ENCODE results near the gene FNDC8.

Gene FNDC8

DNA sequence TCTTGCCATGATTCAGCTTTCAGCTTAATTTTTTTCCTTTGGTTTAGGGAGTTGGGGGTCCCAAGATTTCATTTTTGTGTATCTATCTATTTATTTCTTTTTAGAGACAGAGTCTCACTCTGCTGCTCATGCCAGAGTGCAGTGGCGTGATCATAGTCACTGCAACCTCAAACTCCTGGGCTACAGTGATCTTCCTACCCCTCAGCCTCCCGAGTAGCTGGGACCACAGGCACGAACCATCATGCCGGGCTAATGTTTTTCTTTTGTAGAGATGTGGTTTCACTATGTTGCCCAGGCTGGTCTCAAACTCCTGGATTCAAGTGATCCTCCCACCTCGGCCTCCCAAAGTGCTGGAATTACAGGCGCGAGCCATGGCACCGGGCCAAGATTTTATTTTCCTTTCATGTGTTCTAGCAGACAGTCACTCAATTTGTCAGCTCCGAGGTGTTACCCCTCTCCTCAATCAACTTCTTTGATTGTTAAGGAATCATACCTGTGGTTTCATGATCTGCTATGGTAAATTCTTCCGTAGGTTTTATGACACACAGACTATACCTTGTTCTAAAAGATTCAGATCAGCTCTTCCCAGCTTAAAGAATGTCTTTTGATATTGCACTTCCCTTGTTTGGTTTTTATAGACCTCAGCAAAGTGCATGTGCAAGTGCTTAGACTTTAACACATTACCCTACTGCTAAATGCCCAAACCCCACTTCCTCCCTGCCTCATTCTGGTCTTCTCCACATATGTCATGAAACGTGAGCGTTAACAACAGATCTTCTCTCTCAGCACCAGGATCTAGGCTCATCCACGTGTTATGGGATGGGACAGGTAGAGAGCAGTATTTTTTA lies 39.2 kb downstream of the FNDC8 start:
- Histone ChIP-seq H3K4me3 (ENCODE audit: low read depth, low read length) (no peak overlapping the region), H3K9ac (ENCODE audit: low read length) (no peak overlapping the region)

DNA sequence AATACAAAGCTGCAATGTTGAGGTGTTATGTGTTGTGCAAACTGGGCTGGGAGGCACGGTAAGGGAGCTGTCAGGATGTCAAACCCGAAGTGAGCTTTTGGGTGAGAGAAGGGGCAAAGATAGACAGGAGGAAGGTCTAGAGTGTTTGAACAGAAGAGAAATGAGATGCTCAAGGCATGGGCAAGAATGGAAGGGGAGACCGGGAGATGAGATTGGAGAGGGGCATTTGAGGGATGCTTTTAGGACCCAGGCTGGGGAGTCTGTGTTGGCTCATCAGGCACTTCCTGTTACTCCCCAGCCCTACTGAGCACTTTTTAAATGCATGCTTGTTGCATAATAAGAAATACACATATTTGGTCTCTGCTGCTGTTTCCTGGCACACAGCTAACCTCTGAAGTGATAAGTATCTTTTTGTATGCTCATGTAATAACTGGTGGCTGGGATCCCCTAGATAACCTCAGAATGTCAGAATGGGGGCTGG lies 39.9 kb downstream of the FNDC8 start:
- no peak overlapping the region for H3K4me3 ChIP-seq (ENCODE audit: low read depth, low read length)
- peaks cover 4% of the 10 kb centered on the region; the same call in 1 of the 2 replicates for H3K4me1 ChIP-seq (ENCODE audit: control insufficient read depth, insufficient read depth, low read length)
- H3K9ac ChIP-seq (ENCODE audit: low read length): no peak overlapping the region
- no peaks in the 10 kb centered on the region for H3K9me3 ChIP-seq (ENCODE audit: control insufficient read depth, insufficient read depth, low read depth, low read length)
- no peaks in the 10 kb centered on the region for H3K36me3 ChIP-seq (ENCODE audit: control insufficient read depth, insufficient read depth, low read length)
- H3K27ac ChIP-seq (ENCODE audit: low read depth, low read length): no peak overlapping the region
- H3K27me3 ChIP-seq (ENCODE audit: control insufficient read depth, insufficient read depth, low read length): no peaks in the 10 kb centered on the region

More for the DNA sequence above, 39.2 kb downstream of the FNDC8 start:
- H3K9me3 ChIP-seq (ENCODE audit: control insufficient read depth, insufficient read depth, low read depth, low read length): no peaks in the 10 kb centered on the region
- H3K27ac ChIP-seq (ENCODE audit: low read depth, low read length): no peak overlapping the region
- H3K36me3 ChIP-seq (ENCODE audit: control insufficient read depth, insufficient read depth, low read length): no peaks in the 10 kb centered on the region
- no peaks in the 10 kb centered on the region for H3K27me3 ChIP-seq (ENCODE audit: control insufficient read depth, insufficient read depth, low read length)
- peaks cover 4% of the 10 kb centered on the region; the same call in 1 of the 2 replicates for H3K4me1 ChIP-seq (ENCODE audit: control insufficient read depth, insufficient read depth, low read length)

DNA sequence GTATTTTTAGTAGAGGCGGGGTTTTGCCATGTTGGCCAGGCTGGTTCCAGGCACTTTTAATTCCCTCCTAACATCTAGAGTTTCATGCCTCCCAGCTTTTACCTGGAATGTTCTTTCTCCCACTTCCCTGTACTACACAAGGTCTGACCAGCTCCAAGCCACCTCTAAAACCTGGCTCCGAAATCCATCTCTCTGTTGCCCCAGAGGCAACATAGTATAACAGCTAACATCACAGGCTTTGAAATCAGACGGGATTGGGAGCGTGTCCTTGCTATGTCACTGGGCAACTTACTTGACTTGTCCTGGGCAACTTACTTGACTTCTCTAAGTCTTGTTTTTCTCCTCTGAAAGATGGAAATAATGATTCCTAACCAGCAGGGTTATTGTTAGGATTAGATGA lies 41.3 kb downstream of the FNDC8 start:
- Histone ChIP-seq H3K36me3 (ENCODE audit: control insufficient read depth, insufficient read depth, low read length) (no peaks in the 10 kb centered on the region), H3K27ac (ENCODE audit: low read depth, low read length) (no peak overlapping the region), H3K9me3 (ENCODE audit: control insufficient read depth, insufficient read depth, low read depth, low read length) (no peaks in the 10 kb centered on the region), H3K4me3 (ENCODE audit: low read depth, low read length) (no peak overlapping the region), H3K9ac (ENCODE audit: low read length) (no peak overlapping the region), H3K4me1 (ENCODE audit: control insufficient read depth, insufficient read depth, low read length) (peaks cover 4% of the 10 kb centered on the region; the same call in 1 of the 2 replicates), H3K27me3 (ENCODE audit: control insufficient read depth, insufficient read depth, low read length) (no peaks in the 10 kb centered on the region)

DNA sequence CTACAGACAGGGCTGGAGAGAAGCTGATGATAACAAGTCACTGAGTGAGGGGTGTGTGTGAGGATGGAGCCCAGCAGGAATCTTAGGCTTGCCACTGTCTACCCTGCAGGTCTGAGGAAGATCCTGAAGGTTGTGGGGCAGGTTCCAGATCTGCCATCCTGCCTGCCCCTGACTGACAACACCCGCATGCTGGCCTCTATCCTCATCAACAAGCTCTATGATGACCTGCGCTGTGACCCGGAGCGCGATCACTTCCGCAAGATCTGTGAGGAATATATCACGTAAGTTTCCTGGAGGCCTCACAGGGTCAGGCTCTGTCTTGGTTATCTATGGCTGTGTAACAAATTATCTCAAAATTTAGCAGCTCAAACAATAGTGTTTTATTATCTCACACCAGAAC lies 42.5 kb downstream of the FNDC8 start:
- Histone ChIP-seq H3K9ac (ENCODE audit: low read length) (no peak overlapping the region), H3K27ac (ENCODE audit: low read depth, low read length) (no peak overlapping the region), H3K9me3 (ENCODE audit: control insufficient read depth, insufficient read depth, low read depth, low read length) (no peaks in the 10 kb centered on the region), H3K4me3 (ENCODE audit: low read depth, low read length) (no peak overlapping the region), H3K4me1 (ENCODE audit: control insufficient read depth, insufficient read depth, low read length) (peaks cover 4% of the 10 kb centered on the region; the same call in 1 of the 2 replicates), H3K27me3 (ENCODE audit: control insufficient read depth, insufficient read depth, low read length) (no peaks in the 10 kb centered on the region), H3K36me3 (ENCODE audit: control insufficient read depth, insufficient read depth, low read length) (no peaks in the 10 kb centered on the region)

DNA sequence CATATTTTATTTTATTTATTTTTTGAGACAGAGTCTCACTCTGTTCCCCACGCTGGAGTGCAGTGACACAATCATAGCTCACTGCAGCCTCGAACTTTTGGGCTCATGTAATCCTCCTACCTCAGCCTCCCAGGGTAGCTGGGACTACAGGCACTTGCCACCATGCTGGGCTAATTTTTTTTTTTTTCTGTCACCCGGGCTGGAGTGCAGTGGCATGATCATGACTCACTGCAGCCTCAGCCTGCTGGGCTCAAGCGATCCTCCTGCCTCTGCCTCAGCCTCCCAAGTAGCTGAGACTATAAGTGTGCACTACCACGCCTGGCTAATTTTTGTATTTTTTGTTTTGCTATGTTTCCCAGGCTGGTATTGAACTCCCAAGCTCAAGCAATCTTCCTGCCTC lies 43.3 kb downstream of the FNDC8 start:
- H3K4me1 ChIP-seq (ENCODE audit: control insufficient read depth, insufficient read depth, low read length): peaks cover 4% of the 10 kb centered on the region; the same call in 1 of the 2 replicates
- no peaks in the 10 kb centered on the region for H3K36me3 ChIP-seq (ENCODE audit: control insufficient read depth, insufficient read depth, low read length)
- no peak overlapping the region for H3K4me3 ChIP-seq (ENCODE audit: low read depth, low read length)
- H3K27me3 ChIP-seq (ENCODE audit: control insufficient read depth, insufficient read depth, low read length): no peaks in the 10 kb centered on the region
- no peak overlapping the region for H3K27ac ChIP-seq (ENCODE audit: low read depth, low read length)
- H3K9me3 ChIP-seq (ENCODE audit: control insufficient read depth, insufficient read depth, low read depth, low read length): no peaks in the 10 kb centered on the region
- H3K9ac ChIP-seq (ENCODE audit: low read length): no peak overlapping the region

DNA sequence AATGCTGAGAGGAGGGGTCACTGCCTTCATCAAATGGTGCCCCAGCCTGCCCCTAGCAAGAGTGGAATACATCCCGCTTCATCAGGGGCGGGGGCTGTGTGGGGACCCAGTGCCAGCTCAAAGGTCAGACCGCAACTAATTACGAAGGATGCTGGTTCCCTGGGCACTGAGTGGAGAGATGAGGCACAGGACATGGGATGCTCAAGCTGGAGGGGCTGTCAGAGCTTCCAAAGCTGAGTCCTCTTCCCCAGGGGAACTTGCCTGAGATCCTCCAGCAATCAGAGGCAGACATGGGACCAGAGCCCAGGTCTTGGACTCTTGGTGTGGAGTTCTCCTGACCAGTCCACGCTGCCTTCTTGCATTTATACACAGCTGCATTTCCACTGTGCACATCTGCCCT lies 45.1 kb downstream of the FNDC8 start:
- H3K4me1 ChIP-seq (ENCODE audit: control insufficient read depth, insufficient read depth, low read length): peaks cover under 1% of the 10 kb centered on the region; the same call in 1 of the 2 replicates
- H3K36me3 ChIP-seq (ENCODE audit: control insufficient read depth, insufficient read depth, low read length): no peaks in the 10 kb centered on the region
- no peak overlapping the region for H3K27ac ChIP-seq (ENCODE audit: low read depth, low read length)
- no peaks in the 10 kb centered on the region for H3K9me3 ChIP-seq (ENCODE audit: control insufficient read depth, insufficient read depth, low read depth, low read length)
- no peaks in the 10 kb centered on the region for H3K27me3 ChIP-seq (ENCODE audit: control insufficient read depth, insufficient read depth, low read length)
- no peak overlapping the region for H3K4me3 ChIP-seq (ENCODE audit: low read depth, low read length)
- H3K9ac ChIP-seq (ENCODE audit: low read length): no peak overlapping the region

DNA sequence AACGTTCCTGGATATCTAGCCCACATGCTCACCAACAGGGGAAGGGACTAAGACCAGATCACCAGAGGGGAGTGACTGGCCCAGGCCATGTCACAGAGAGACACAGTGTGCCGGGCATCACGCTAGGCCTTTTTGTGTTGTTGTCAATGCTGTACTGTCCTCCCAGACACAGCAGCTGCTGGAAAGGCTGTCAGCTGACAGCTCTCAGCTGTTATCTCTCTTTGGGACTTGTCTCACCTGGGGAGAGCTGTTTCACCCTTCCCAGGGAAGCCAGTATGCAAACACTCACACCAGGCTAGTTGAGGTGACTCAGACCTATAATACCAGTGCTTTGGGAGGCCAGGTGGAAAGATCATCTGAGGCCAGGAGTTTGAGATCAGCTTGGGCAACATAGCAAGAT lies 45.6 kb downstream of the FNDC8 start:
- Histone ChIP-seq H3K9ac (ENCODE audit: low read length) (no peak overlapping the region), H3K4me1 (ENCODE audit: control insufficient read depth, insufficient read depth, low read length) (no peaks in the 10 kb centered on the region), H3K36me3 (ENCODE audit: control insufficient read depth, insufficient read depth, low read length) (no peaks in the 10 kb centered on the region), H3K27ac (ENCODE audit: low read depth, low read length) (no peak overlapping the region), H3K9me3 (ENCODE audit: control insufficient read depth, insufficient read depth, low read depth, low read length) (no peaks in the 10 kb centered on the region), H3K4me3 (ENCODE audit: low read depth, low read length) (no peak overlapping the region), H3K27me3 (ENCODE audit: control insufficient read depth, insufficient read depth, low read length) (no peaks in the 10 kb centered on the region)

DNA sequence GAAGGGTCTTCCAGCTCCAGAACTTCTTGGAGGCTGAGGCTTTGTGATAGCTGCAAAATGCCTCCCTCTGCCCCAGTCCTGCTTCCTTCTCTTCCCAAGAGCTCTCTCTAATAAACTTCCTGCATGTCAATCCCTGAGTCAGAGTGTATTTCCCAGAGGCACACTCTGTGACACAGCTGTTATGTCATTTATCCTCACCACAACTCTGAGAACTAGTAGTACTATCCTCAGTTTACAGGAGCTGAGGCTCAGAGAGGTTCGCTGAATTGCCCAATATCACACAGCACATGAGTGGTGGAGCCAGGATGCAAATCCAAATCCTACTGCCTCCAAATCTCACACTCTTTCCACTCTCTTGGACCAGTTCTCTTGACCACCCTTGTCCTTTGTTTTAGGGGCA lies 46.3 kb downstream of the FNDC8 start:
- Histone ChIP-seq H3K4me1 (ENCODE audit: control insufficient read depth, insufficient read depth, low read length) (no peaks in the 10 kb centered on the region), H3K4me3 (ENCODE audit: low read depth, low read length) (no peak overlapping the region), H3K27ac (ENCODE audit: low read depth, low read length) (no peak overlapping the region), H3K36me3 (ENCODE audit: control insufficient read depth, insufficient read depth, low read length) (no peaks in the 10 kb centered on the region), H3K9me3 (ENCODE audit: control insufficient read depth, insufficient read depth, low read depth, low read length) (no peaks in the 10 kb centered on the region), H3K27me3 (ENCODE audit: control insufficient read depth, insufficient read depth, low read length) (no peaks in the 10 kb centered on the region), H3K9ac (ENCODE audit: low read length) (no peak overlapping the region)

DNA sequence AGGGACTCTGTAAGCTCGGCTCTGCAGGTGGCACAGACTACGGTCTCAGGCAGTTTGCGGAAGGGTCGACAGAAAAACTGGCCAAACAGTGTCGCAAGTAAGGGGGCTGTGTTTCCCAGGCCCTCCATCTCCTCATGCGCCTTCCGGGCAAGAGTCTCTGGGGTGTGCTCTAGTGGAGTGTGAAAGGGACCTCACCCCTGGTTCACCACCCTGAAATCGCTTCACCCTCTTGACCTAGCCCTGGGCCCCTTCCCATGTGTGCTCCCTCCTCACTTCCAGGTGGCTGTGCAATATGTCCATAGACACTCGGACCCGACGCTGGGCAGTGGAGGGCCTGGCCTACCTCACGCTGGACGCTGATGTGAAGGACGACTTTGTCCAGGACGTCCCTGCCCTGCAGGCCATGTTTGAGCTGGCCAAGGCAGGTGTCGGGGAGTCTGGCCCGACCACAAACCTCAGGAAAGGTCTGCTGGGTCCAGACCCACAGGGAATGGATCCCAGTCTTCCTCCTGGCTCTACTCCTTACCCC lies 48.5 kb downstream of the FNDC8 start:
- H3K27me3 ChIP-seq (ENCODE audit: control insufficient read depth, insufficient read depth, low read length): no peaks in the 10 kb centered on the region
- H3K9me3 ChIP-seq (ENCODE audit: control insufficient read depth, insufficient read depth, low read depth, low read length): no peaks in the 10 kb centered on the region
- no peaks in the 10 kb centered on the region for H3K36me3 ChIP-seq (ENCODE audit: control insufficient read depth, insufficient read depth, low read length)
- no peaks in the 10 kb centered on the region for H3K4me1 ChIP-seq (ENCODE audit: control insufficient read depth, insufficient read depth, low read length)
- no peak overlapping the region for H3K4me3 ChIP-seq (ENCODE audit: low read depth, low read length)
- no peak overlapping the region for H3K27ac ChIP-seq (ENCODE audit: low read depth, low read length)
- no peak overlapping the region for H3K9ac ChIP-seq (ENCODE audit: low read length)

DNA sequence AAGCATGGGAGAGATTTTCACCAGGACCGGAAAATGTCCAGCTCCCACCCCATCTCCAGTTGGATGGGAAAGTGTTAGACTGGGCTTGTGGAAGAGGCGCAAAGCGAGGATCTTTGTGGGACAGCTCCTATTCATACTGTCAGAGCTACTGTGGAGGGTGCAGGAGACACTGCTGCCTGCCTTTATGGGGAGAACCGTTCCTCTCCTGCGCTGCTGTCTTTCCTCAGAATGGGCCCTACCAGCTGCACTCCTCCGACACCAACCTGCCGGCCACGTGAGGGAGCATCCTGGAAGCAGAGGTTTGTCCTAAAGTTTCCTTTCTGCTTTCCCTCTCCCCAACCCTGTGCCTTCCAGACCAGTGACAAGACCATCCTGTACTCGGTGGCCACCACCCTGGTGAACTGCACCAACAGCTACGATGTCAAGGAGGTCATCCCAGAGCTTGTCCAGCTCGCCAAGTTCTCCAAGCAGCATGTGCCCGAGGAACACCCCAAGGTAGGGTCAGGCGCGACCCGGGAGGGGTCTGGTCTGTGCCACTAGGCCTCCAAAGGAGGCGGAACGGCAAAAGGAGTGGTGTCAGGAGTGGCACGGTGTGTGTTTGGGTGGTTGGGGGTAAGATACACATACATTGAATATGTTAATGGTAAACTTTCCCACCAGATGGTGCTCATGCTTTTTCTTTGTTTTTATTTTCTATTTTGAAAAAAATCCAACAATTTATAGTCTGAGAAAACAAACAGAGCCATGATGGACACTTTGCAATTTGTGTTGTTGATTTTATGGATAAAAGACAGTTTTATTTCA lies 49.8 kb downstream of the FNDC8 start:
- Histone ChIP-seq H3K36me3 (ENCODE audit: control insufficient read depth, insufficient read depth, low read length) (no peaks in the 10 kb centered on the region), H3K9ac (ENCODE audit: low read length) (no peak overlapping the region), H3K4me3 (ENCODE audit: low read depth, low read length) (no peak overlapping the region), H3K27me3 (ENCODE audit: control insufficient read depth, insufficient read depth, low read length) (peaks cover 5% of the 10 kb centered on the region; the same call in 1 of the 2 replicates), H3K27ac (ENCODE audit: low read depth, low read length) (no peak overlapping the region), H3K9me3 (ENCODE audit: control insufficient read depth, insufficient read depth, low read depth, low read length) (no peaks in the 10 kb centered on the region), H3K4me1 (ENCODE audit: control insufficient read depth, insufficient read depth, low read length) (no peaks in the 10 kb centered on the region)

DNA sequence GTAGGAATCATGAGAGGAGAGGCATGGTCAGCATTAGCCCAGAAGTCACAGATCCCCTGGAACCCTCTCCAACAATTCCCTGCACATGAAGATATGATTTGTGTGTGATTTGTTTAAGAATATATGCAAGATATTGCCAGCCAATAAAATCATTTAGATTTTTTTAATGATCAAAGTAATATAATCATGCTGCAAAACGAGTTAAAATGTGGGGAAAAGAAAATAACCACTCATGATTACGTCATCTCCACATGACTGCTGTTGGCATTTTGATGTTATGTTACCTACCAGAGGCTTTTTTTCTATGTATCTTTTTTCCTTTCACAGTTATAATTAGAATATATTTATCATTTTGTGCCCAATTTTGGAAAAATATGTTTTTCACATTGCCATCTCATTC lies 50.4 kb downstream of the FNDC8 start:
- no peaks in the 10 kb centered on the region for H3K4me1 ChIP-seq (ENCODE audit: control insufficient read depth, insufficient read depth, low read length)
- no peak overlapping the region for H3K9ac ChIP-seq (ENCODE audit: low read length)
- H3K36me3 ChIP-seq (ENCODE audit: control insufficient read depth, insufficient read depth, low read length): no peaks in the 10 kb centered on the region
- H3K9me3 ChIP-seq (ENCODE audit: control insufficient read depth, insufficient read depth, low read depth, low read length): no peaks in the 10 kb centered on the region
- no peak overlapping the region for H3K27ac ChIP-seq (ENCODE audit: low read depth, low read length)
- peaks cover 5% of the 10 kb centered on the region; the same call in 1 of the 2 replicates for H3K27me3 ChIP-seq (ENCODE audit: control insufficient read depth, insufficient read depth, low read length)
- no peak overlapping the region for H3K4me3 ChIP-seq (ENCODE audit: low read depth, low read length)
